NOMO-1 (cell line): Measurements from ENCODE around the gene TGM6.

Experiments
- DNase-seq, 2 experiments: peaks; one replicate each; lab custom pipeline; 2025; ENCODE audit not compliant: unreplicated experiment in 2 of 2; lab: John Stamatoyannopoulos, UW

The TGM6 gene

DNA sequence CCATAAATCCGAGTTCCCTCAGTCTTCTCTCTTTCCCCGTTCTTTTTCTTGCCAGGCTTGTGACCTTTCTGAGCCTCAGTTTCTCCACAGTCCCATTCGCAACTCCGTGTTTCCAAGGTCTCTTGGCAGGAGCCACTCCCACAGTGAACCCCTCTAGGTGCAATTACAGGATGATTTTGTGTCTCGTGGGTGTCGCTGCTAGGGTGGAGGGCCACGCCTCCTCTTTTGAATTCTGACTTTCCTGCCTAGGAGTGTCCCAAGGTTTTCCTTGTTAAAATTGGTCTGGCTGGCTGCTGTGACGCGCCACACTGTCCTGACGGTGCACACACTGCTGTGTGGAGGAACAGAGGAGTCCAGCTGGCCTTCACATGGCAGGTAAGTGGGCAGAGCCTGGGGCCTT, at the start of gene TGM6:
Gene TGM6 (plus strand): TSS at position 301 of the 400 bp plus-strand sequence. CDS start 68 bp downstream, at position 369.
- DNase-seq, result no peak

DNA sequence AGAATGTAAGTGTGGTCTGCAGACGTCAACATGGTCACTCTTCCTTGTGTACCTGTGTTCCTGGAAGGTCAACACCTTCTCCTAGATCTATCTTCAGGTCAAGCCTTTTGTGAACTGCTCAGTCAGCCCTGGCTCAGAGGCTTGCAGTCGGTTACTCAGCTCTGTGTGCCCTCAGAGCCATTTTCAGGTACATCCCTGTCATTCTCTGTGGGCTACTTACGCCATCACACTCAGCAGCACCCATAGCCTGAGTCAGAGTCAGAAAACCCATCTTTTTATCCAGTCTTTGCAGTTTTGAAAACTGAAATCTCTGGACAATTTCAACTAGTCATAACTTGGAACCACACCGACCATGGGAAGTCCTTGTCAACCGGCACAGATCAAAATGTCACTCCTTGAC, 49.6 kb upstream of the TGM6 start:
- DNase-seq, result peak in 1 of 2 experiments; percentile 21

DNA sequence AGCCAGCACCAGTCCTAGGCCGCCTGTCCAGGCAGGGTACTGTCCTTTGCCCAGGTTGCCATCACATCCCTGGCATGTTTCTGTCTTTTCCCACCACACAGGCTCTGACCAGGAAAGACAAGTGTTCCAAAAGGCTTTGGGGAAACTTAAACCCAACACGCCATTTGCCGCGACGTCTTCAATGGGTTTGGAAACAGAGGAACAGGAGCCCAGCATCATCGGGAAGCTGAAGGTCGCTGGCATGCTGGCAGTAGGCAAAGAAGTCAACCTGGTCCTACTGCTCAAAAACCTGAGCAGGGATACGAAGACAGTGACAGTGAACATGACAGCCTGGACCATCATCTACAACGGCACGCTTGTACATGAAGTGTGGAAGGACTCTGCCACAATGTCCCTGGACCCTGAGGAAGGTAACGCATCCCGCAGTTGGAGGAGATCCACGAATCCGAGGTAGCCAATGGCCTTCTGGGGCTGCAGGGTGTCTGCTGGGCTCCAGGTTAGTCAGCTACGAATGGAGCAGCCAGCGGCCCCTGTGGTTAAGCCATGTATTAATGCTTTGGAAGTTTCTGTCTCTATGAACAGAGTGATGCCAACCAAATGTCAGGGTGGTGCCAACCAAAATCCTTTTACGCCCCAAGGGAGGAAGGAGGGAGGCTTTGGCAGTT, 48.7 kb upstream of the TGM6 start:
- DNase-seq, result no peak

DNA sequence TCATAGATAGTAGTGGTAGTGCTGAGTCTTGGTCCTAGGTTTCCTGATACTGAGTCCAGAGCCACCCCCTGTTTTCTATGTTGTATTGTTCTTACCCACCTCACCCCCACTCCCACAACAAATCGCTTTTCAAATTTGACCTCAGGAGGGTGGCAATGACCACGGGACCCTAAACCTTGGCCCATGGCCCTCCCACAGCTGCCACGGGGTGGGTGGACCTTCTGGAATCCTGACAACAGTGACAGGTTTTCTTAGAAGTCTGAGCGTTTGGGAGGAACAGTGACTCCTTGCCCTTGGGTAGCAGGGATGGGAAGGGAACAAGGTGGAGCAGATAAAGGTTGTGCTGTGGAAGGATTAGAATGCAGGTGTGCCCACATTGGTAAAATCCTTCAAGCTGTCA, 48.0 kb upstream of the TGM6 start:
- no peak for DNase-seq

DNA sequence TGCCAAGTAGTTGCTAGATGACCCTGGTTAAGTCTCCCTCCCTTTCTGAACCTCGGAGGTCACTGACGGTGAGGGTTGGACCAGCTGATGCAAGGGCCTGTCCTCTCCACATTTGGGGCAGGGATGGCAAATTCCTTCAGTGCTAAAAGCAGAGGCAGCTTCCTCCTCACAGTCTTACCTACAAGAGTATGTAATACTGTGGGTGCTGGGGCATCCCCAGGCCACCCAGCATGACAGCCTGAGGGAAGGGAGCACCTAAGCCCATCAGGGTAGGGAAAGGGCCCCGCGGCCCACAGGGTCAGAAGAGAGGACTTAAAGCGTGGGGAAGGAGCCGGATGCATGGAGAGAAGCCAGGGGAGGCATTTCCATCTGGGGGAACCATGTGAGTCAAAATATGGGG, 46.9 kb upstream of the TGM6 start:
- DNase-seq, result no peak

DNA sequence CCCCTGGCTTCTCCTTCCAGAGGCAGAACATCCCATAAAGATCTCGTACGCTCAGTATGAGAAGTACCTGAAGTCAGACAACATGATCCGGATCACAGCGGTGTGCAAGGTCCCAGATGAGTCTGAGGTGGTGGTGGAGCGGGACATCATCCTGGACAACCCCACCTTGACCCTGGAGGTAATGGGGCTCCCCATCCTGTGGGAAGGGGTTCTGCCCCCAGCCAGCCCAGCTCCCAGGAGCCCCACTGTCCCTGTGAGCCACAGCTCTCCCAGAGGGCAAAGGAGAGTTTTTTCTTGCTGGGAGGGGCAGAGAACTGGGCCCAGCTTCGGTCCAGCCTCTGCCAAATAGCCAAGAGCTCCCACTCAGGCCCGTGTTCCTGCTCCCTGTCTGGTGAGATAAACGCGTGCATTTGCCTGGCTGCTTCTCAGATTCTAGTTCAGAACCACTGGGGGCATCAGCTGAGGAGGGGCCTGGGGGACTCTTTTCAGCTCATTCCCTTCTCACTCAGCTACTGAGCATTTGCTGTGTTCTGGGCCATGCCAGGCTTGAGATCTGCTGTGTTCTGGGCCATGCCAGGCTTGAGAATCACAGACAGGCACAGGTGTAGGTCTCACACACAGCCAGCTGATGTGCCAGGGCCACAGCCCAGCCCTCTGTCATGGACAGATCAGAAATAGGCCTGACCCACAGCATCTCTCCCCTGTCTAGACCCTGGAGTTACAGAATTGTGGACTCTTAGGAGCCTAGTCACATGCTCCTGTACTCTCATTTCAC, 45.4 kb upstream of the TGM6 start:
- no peak for DNase-seq

DNA sequence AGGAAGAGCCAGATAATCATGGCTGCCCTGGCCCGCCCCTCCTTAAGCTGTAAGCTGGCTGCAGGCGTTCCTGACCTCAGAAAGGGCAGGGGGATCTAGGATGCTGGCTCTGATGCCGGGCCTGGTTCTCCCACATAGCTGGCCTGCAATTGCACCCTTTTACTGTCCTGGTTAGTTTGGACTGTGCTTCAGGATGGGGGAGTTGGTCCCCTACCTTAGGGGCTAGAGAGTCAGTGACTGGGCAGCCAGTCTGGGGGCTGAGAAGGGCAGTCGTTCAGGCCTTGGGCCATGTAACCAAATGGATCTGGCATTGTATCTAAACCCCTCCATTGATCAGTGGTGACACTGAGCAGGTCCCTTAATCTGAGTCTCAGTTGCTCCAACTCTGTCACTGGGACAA, 44.2 kb upstream of the TGM6 start:
- DNase-seq, result no peak

DNA sequence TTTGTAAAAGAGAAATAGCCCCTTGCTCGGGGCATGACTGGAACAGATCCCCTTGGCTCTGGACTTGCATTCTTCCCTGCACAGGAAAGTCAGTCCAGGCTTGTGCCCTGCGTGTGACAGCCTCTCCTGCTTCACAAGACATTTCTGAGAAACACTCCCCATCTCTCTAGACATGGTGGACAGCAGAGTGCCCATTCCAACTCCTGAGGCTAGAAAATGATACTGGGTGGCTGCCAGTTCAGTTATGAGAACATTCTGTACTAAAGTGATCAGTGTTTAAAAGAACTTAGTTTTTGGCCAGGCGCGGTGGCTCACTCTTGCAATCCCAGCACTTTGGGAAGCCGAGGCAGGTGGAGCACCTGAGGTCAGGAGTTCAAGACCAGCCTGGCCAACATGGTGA, 43.6 kb upstream of the TGM6 start:
- DNase-seq, result no peak

DNA sequence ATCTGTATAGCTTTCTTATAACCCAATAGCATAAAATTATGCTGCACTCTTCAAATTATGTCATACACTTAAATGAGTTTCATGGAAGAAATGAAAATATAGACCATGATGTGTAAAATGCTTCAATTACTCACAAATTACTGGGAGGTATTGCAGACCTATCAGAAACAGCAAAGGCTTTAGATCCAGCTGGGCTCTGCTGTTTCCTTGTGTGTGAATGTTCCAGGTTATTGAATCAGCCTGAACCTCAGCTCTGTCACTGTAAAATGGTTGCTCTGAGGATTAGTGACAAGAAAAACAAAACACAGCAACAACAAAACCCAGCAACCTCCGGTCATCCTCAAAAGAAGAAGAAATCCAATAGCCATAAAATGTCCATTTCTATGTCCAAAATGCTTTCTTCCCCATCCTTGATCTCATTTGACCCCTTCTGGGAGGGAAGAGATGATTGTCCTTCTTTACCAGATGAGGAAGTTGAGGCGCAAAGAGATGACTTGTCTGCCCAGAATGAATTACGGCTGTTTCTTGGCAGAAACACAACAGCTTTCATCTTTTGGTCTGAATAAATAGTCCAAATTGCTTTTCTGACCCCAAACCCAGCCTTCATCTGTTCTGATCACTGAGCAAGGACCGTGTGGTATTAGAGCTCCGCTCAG, 42.2 kb upstream of the TGM6 start:
- DNase-seq, result peak; percentile 26 to 58

DNA sequence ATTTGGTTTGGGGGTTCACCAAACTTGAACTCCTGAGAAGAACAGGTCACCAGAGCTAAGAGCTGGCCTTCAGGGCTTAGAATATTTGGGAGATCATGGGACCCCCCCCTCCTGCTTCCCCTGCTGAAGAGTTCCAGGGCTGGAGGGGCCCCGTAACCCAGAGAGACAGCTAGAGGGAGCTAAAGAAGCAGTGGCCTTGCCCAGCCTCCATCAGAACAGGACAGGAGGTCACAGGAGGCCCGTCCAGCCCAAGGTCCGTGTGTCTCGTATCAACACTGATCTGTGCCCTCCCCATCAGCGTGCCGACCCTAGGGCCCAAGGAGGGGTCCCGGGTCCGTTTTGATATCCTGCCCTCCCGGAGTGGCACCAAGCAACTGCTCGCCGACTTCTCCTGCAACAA, 40.6 kb upstream of the TGM6 start:
- no peak for DNase-seq

DNA sequence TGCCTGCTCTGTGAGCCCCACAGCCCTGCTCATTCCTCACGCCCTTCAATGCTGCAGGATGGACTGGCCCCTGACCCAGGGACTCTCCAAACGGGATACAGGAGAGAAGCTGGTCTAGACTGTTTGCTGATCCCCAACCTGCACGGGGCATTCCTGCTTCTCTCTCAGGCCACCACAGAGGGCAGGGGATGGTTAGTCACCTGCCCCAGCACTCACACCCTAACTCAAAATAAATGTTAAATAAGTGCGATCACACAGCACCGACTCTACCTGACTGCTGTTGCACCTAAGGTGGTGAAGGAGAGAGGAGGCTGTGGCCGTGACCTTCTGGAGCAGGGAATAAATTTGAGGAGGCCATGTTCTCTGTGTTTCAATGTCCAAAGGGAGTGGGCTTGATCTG, 39.9 kb upstream of the TGM6 start:
- DNase-seq, result no peak

DNA sequence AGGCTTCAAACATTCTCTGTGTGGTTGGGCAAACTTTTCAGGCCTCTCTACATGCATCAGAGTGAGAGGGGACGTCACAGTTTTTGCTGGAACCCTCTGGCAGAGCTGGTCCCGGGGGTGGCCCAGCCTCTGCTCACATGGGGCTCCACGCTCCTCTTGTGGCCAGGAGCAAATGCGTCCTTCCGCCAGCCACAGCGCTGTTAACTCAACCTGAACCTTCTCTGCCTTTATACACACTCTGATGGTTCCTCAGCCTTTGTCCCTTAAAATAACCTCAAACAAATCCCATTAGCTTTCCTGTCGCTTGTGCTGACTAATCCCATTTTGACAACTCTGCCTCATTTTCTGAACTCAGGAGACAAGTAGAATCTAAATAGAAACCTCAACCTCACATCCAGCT, 39.4 kb upstream of the TGM6 start:
- DNase-seq, result no peak

DNA sequence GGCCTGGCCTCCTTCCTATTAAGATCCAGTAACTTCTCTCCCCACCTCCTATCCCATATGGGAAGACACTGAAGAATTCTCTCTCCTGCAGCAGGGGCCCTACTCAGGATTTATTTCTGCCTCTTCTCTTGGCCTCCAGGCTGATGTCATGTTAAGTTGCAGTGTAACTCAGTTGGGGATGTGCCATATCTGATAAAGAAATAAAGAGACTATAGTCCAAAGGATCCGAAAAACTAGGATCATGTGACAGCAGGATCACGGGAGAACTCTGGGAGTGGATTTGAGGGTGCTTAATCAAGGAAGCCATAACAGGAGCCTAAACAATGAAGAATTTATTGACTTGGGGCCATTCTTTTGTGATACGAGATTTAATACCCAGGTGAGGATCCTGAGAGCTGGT, 38.5 kb upstream of the TGM6 start:
- no peak for DNase-seq

DNA sequence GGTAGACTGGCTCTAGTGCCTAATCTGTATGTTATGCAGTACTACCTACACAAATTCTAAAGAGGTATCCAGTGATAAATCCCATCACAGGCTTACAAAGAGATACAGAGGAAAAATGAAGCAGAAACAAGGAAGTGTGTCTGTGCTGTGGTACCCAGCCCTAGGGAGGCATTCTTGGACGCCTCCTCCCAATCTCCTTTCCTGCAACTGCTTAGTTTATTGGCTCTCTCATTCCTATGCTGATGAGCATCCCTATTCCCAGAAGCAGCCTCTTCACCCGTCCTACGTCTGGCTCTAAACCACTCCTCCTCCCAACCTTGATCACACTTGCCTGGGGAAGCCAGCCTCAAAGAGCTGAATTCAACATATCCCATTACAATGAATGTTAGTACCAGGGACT, 34.5 kb upstream of the TGM6 start:
- no peak for DNase-seq

DNA sequence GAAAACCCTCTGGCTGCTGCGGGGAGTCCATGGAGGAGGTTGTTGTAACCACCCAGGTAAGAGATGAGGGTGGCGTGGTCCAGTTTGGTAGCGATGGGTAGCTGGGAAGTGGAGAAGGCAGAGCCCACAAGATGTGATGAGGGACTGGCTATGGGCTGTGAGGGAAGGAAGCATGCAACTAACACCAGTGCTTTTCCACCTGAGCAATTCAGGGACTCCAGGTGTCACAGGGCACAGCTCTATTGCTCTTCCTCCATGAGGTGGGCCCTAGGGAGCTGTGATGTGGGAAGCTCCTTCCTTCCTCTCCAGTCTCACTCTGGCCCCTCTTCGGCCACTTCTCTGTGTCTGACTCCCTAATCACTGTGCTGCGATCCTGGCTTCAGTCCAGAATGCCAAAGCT, 32.4 kb upstream of the TGM6 start:
- no peak for DNase-seq

DNA sequence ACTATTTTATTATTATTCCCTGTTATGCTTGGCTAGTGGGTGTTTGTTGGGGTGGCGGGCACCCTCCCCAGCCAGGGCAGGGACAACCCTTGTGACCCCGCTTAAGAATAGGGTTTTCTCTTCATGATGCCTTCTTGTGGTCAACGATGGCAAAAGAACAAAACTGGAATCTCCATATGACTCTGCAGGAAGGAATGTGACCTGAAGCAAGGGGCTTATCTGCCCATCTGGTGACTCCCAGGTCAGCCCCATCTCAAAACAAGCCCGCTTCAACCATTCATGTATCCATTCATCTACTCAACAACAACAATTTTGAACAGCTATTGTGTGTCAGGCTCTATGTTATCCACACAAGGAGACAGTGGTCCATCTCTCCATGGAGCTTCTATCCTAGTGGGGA, 30.9 kb upstream of the TGM6 start:
- DNase-seq, result no peak

DNA sequence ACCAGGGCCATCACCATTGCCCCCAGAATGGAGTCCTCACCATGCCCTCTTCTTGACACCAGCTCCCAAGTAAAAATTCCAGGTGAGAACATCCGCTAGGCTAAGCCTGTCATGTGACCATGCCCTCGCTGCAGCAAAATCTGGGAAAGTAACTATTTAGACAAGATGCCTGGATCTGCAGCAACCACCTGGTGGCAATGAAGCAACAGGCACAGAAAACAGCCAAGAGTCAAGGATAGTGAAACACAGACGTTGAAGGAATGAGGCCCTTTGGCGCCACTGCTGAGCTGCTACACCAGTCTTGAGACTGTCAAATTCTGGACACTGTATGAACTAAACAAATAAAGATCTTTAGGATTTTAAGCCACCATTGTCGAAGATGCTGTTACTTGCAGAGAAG, 30.1 kb upstream of the TGM6 start:
- DNase-seq, result no peak

DNA sequence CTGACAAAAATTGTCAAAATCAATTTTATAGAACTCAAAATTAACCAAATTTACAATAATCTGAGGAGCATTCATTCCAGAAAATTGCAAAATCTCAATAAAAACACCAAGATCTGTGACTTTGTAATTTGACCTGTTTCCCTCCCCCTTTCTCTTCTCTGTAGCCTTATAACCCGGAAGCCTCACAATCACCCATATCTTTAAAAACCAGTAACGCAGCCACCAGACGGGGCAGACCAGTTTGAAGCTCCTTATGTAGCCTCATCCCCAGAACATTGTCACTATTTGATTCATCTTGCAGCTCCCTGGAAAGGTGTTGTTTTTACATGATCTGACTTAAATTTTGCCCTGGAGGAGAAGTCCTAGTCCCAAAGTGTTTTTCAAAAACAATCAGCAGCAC, 27.5 kb upstream of the TGM6 start:
- peak; percentile 18 to 34 for DNase-seq

DNA sequence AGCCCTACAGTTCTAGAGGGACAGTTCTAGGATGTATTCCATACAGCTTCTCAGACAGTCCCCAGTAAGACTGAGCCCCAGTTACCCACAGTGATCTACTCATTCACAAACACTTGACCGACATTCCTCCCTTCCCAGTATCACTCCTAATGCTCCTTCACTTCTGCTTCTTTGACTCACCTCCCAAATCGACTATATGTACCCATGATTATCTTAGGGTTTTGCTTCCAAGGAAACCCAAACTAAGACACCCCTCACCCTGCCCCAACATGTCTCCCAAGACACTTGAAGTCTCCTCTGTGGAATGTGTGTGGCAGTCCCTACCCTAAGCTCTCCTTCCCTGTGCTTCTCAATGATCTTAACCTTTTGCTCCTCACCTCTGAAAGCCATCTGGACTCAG, 23.6 kb upstream of the TGM6 start:
- DNase-seq, result no peak

DNA sequence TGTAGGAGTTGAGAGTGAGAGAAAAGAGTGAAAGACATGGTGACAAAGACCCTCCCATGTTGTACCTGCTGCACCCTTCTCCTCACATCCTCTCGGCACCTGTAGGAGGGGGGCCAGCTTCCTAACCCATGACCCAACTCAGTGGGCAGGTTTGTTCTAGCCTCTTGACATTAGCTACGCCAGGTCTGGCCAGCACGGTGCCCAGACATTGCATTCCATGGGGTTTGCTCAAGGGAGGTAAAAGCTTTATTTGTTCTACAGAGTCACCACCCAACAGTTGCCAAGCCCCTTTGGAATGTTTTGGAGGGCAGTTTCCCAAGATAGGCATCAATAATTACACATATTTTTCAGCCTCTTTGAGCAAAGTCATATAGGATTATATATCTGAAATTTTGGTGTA, 22.7 kb upstream of the TGM6 start:
- DNase-seq, result no peak

DNA sequence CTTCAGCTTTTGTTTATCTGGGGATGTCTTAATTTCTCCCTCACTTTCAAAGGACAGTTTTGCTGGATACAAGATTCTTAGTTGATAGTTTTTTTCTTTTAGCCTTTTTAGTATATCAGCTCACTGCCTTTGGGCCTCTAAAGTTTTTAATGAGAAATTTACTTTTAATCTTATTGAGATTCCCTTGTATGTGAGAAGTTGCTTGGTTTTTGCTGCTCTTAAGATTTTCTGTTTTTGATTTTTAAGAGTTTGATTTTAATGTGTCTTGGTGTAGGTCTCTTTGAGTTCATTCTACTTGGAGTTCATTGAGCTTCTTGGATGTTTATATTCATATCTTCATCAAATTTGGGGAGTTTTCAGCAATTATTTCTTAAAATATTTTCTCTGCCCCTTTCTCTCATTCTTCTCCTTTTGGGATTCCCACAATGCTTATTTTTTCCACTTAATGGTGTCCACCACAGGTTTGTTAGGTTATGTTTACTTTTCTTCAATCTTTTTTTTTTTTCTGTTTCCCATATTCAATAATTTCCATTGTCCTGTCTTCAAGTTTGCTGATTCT, 19.6 kb upstream of the TGM6 start:
- no peak for DNase-seq

DNA sequence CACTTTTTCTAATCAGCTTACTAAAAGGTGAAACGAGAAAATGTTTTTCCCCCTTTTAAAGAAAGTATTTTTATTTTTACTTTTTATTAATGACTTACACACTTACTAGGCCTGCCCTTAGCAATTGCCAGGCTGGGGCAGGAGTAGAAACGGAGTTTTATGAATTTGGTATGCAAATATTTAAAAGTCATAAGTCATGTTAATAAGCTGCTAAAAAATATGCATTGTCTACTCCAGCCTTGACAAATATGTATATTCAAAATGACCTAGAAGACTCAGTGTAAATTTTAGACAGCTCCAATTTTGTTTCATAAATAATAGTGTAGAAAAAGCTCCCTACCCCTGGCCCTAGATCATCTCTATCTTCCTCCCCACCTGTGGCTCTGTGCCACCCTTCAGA, 17.5 kb upstream of the TGM6 start:
- no peak for DNase-seq
